Activated CD4-positive, alpha-beta T cell treated with anti-CD3 and anti-CD28 coated beads for 36 hours (primary cell): ENCODE measurements around the gene MAP3K14. TPM values are rescaled to one million over a fixed set of nuclear protein-coding genes. Genes with fewer than 3 reads are reported as not detected.

Experiments
- ATAC-seq: fragments of 200-7000 bp; cut with Tn5 transposase; one replicate; pipeline ENCODE4 v1.10.0; 2021; ENCODE audit warnings: mild to moderate bottlenecking, moderate library complexity
- CTCF ChIA-PET: fragments of 350-600 bp; sonication (Branson Sonifier 250); formaldehyde crosslinking; loops from one replicate; lab custom pipeline; 2021; ENCODE audit warnings: antibody characterized with exemption; lab: Charles Lee
- POLR2A ChIA-PET: fragments of 350-600 bp; sonication (Branson Sonifier 250); formaldehyde crosslinking; loops from one replicate; lab custom pipeline; 2021; ENCODE audit warnings: antibody characterized with exemption, inconsistent platforms; lab: Charles Lee
- DNase-seq: peaks from one replicate; pipeline ENCODE4 v3.0.0-alpha.2; 2020
- H3K27ac Mint-ChIP-seq: one replicate; pipeline ENCODE4 v1.8.0; 2021; ENCODE audit warnings: mixed read lengths
- H3K27me3 Mint-ChIP-seq: one replicate; pipeline ENCODE4 v1.8.0; 2021; ENCODE audit warnings: mixed read lengths
- H3K36me3 Mint-ChIP-seq: one replicate; pipeline ENCODE4 v1.8.0; 2021; ENCODE audit warnings: low read depth, mixed read lengths
- H3K4me1 Mint-ChIP-seq: one replicate; pipeline ENCODE4 v1.8.0; 2021; ENCODE audit warnings: mixed read lengths
- H3K4me3 Mint-ChIP-seq: one replicate; pipeline ENCODE4 v1.8.0; 2021; ENCODE audit warnings: mild to moderate bottlenecking, moderate library complexity, mixed read lengths
- H3K9me3 Mint-ChIP-seq: one replicate; pipeline ENCODE4 v1.8.0; 2021; ENCODE audit warnings: low read depth, mixed read lengths
- intact Hi-C, 2 experiments: fragments of 100-400 bp; cut with DNase I in 1 of 2; cut with micrococcal nuclease in 1 of 2; formaldehyde crosslinking; loops; one replicate each; pipeline versions ENCODE4 v1.14.2 to v1.15.1; 2022 to 2024; cut with DNase I, micrococcal nuclease
- total RNA-seq, 2 experiments: library from RNA; stranded (reverse); gene quantifications; one replicate each; pipeline ENCODE4 v1.2.3, GENCODE V29; 2021

Gene MAP3K14
- total RNA-seq, 2 experiments from 2014 or later: 50.3 to 52.5 TPM

- ChIA-PET CTCF (interaction anchor here (0.8 to 1.3 kb wide), 4 partner anchors 33 to 62 kb away, joined by 3 to 4 read pairs (median 4); no protein-coding TSS in a partner anchor), POLR2A (no interaction called here)
- intact Hi-C loops: no loop called here
- DNase-seq (no peak), ATAC-seq (no peak)
- H3K9me3 Mint-ChIP-seq: no peaks in the 10 kb centered on the region
- H3K4me3 Mint-ChIP-seq: no peak overlapping the region
- H3K27ac Mint-ChIP-seq: no peak overlapping the region
- H3K36me3 Mint-ChIP-seq: no peaks in the 10 kb centered on the region
- H3K4me1 Mint-ChIP-seq: peaks cover 27% of the 10 kb centered on the region
- no peaks in the 10 kb centered on the region for H3K27me3 Mint-ChIP-seq
Observed at GRCh38 chr17:45324336-45324735, 7.5 kb upstream of the MAP3K14 start.

- POLR2A ChIA-PET: interaction anchor here (0.6 kb wide), 1 partner anchor 307 kb away, joined by 7 read pairs; no protein-coding TSS in a partner anchor
- H3K4me3 Mint-ChIP-seq: no peak overlapping the region
- H3K27ac Mint-ChIP-seq: no peak overlapping the region
- DNase-seq (no peak), ATAC-seq (no peak)
- no peaks in the 10 kb centered on the region for H3K36me3 Mint-ChIP-seq
- H3K4me1 Mint-ChIP-seq: peaks cover 47% of the 10 kb centered on the region
- no peaks in the 10 kb centered on the region for H3K9me3 Mint-ChIP-seq
- CTCF ChIA-PET: no interaction called here
- no peaks in the 10 kb centered on the region for H3K27me3 Mint-ChIP-seq
- intact Hi-C loops: no loop called here
Observed at GRCh38 chr17:45322168-45322567, 5.3 kb upstream of the MAP3K14 start.

GRCh38 chr17:45320931-45321461 lies 4.2 kb upstream of the MAP3K14 start:
- peaks cover 4% of the 10 kb centered on the region for H3K36me3 Mint-ChIP-seq

GRCh38 chr17:45320349-45320930 lies 3.6 kb upstream of the MAP3K14 start:
- H3K27ac Mint-ChIP-seq: peak overlapping the region; percentile 21
- H3K36me3 Mint-ChIP-seq: peaks cover 9% of the 10 kb centered on the region
- POLR2A ChIA-PET: interaction anchor here (0.6 to 1.3 kb wide), 2 partner anchors 37 to 53 kb away, joined by 3 read pairs; no protein-coding TSS in a partner anchor
- peaks cover 48% of the 10 kb centered on the region for H3K4me1 Mint-ChIP-seq
- H3K4me3 Mint-ChIP-seq: no peak overlapping the region
- DNase-seq: no peak
- H3K27me3 Mint-ChIP-seq: no peaks in the 10 kb centered on the region
- H3K9me3 Mint-ChIP-seq: no peaks in the 10 kb centered on the region
- no peak for ATAC-seq
- intact Hi-C loops: loop anchor here in 1 of 2 experiments (2.0 kb wide), 1 partner anchor 44 kb away; no protein-coding TSS in a partner anchor
- CTCF ChIA-PET: interaction anchor here (0.6 to 1.8 kb wide), 6 partner anchors 8 to 85 kb away, joined by 3 to 13 read pairs (median 4); no protein-coding TSS in a partner anchor

More at GRCh38 chr17:45320931-45321461, 4.2 kb upstream of the MAP3K14 start:
- POLR2A ChIA-PET: interaction anchor here (1.3 kb wide), 1 partner anchor 37 kb away, joined by 3 read pairs; no protein-coding TSS in a partner anchor
- Mint-ChIP-seq H3K4me3 (no peak overlapping the region), H3K27me3 (no peaks in the 10 kb centered on the region), H3K27ac (peak overlapping the region; percentile 21), H3K9me3 (no peaks in the 10 kb centered on the region), H3K4me1 (peaks cover 48% of the 10 kb centered on the region)
- CTCF ChIA-PET: interaction anchor here (1.1 to 1.7 kb wide), 2 partner anchors 9 to 11 kb away, joined by 3 to 4 read pairs; no protein-coding TSS in a partner anchor
- DNase-seq (peak; percentile 48), ATAC-seq (no peak)
- intact Hi-C loops: loop anchor here (1.0 to 2.0 kb wide), 3 partner anchors 14 to 44 kb away; no protein-coding TSS in a partner anchor

GRCh38 chr17:45319239-45319703 lies 2.5 kb upstream of the MAP3K14 start:
- DNase-seq (peak; percentile 41), ATAC-seq (no peak)
- POLR2A ChIA-PET: interaction anchor here (0.6 to 1.1 kb wide), 4 partner anchors 12 to 170 kb away, joined by 3 to 9 read pairs (median 4); partner anchors contain the start of gene HEXIM1
- Mint-ChIP-seq H3K36me3 (peaks cover 21% of the 10 kb centered on the region), H3K9me3 (no peaks in the 10 kb centered on the region), H3K4me1 (peaks cover 48% of the 10 kb centered on the region), H3K27ac (peak overlapping the region; percentile 51), H3K4me3 (no peak overlapping the region), H3K27me3 (no peaks in the 10 kb centered on the region)
- CTCF ChIA-PET: interaction anchor here (0.6 to 1.8 kb wide), 11 partner anchors 8 to 100 kb away, joined by 3 to 13 read pairs (median 3); no protein-coding TSS in a partner anchor
- intact Hi-C loops: loop anchor here (2.0 to 10.0 kb wide), 4 partner anchors 66 to 1097 kb away; partner anchors contain the start of gene KANSL1 (in 1 of the 2)

GRCh38 chr17:45318561-45319230 lies 1.9 kb upstream of the MAP3K14 start:
- POLR2A ChIA-PET: interaction anchor here (0.6 to 2.1 kb wide), 5 partner anchors 11 to 170 kb away, joined by 3 to 9 read pairs (median 5); partner anchors contain the start of gene HEXIM1
- Mint-ChIP-seq H3K4me1 (peaks cover 54% of the 10 kb centered on the region), H3K36me3 (peaks cover 27% of the 10 kb centered on the region), H3K27ac (no peak overlapping the region), H3K27me3 (no peaks in the 10 kb centered on the region), H3K9me3 (no peaks in the 10 kb centered on the region), H3K4me3 (no peak overlapping the region)
- DNase-seq: no peak
- CTCF ChIA-PET: interaction anchor here (0.6 to 2.7 kb wide), 13 partner anchors 8 to 99 kb away, joined by 3 to 13 read pairs (median 3); no protein-coding TSS in a partner anchor
- intact Hi-C loops: loop anchor here (2.0 to 10.0 kb wide), 4 partner anchors 66 to 1096 kb away; partner anchors contain the start of gene KANSL1 (in 1 of the 2)
- no peak for ATAC-seq

GRCh38 chr17:45317111-45317928 lies 500 bp upstream of the MAP3K14 start:
- Mint-ChIP-seq H3K4me3 (peak overlapping the region; percentile 91), H3K36me3 (peaks cover 37% of the 10 kb centered on the region), H3K9me3 (no peaks in the 10 kb centered on the region), H3K27ac (peak overlapping the region; percentile 89), H3K27me3 (no peaks in the 10 kb centered on the region), H3K4me1 (peaks cover 65% of the 10 kb centered on the region)
- DNase-seq (peak; percentile 100), ATAC-seq (peak; percentile 81)
- ChIA-PET CTCF (interaction anchor here (0.5 to 4.6 kb wide), 21 partner anchors 9 to 171 kb away, joined by 3 to 29 read pairs (median 3); partner anchors contain the start of genes HEXIM1 and HEXIM2), POLR2A (interaction anchor here (0.6 to 3.2 kb wide), 13 partner anchors 8 to 168 kb away, joined by 3 to 17 read pairs (median 4); partner anchors contain the start of gene HEXIM1)
- intact Hi-C loops: loop anchor here (1.0 to 10.0 kb wide), 13 partner anchors 10 to 1095 kb away; partner anchors contain the start of genes ACBD4 (in 1 of the 2), HEXIM1 (in 1 of the 2), HEXIM2 (in 1 of the 2) and KANSL1 (in 1 of the 2)

- CTCF ChIA-PET: interaction anchor here (0.7 to 4.6 kb wide), 8 partner anchors 10 to 177 kb away, joined by 3 to 29 read pairs (median 4); partner anchors contain the start of gene HEXIM1
- Mint-ChIP-seq H3K4me1 (peaks cover 65% of the 10 kb centered on the region), H3K9me3 (no peaks in the 10 kb centered on the region), H3K36me3 (peaks cover 49% of the 10 kb centered on the region), H3K4me3 (peak overlapping the region; percentile 91), H3K27me3 (no peaks in the 10 kb centered on the region), H3K27ac (peak overlapping the region; percentile 99)
- intact Hi-C loops: loop anchor here (2.0 to 10.0 kb wide), 4 partner anchors 39 to 1094 kb away; partner anchors contain the start of gene KANSL1 (in 1 of the 2)
- DNase-seq (no peak), ATAC-seq (no peak)
- POLR2A ChIA-PET: interaction anchor here (0.7 to 3.2 kb wide), 5 partner anchors 9 to 929 kb away, joined by 3 to 17 read pairs (median 7); no protein-coding TSS in a partner anchor
Observed at GRCh38 chr17:45315648-45316433, 979 bp downstream of the MAP3K14 start.
